GM12801 (cell line): ENCODE measurements around the gene LRRC47.

Experiments used
- CTCF ChIP-seq: IDR thresholded peaks from one replicate; pipeline ENCODE4 v1.5.1; 2011; ENCODE audit warnings: control low read depth; ENCODE audit not compliant: insufficient read length; ENCODE audit errors: extremely low read depth

The LRRC47 gene

GRCh38 chr1:3745590-3746381 lies 50.5 kb downstream of the LRRC47 start:
- TF ChIP-seq CTCF: no peak

- no peak for TF ChIP-seq CTCF
These were observed 51.2 kb downstream of the LRRC47 start for GRCh38 chr1:3745071-3745470.

GRCh38 chr1:3744646-3745045 lies 51.7 kb downstream of the LRRC47 start:
- TF ChIP-seq CTCF: no peak

GRCh38 chr1:3743826-3744225 lies 52.5 kb downstream of the LRRC47 start:
- no peak for TF ChIP-seq CTCF

GRCh38 chr1:3743421-3743820 lies 52.9 kb downstream of the LRRC47 start:
- no peak for TF ChIP-seq CTCF

GRCh38 chr1:3742439-3743298 lies 53.6 kb downstream of the LRRC47 start:
- TF ChIP-seq CTCF: no peak

GRCh38 chr1:3741566-3742438 lies 54.5 kb downstream of the LRRC47 start:
- TF ChIP-seq CTCF: no peak
